A549 (cell line): ENCODE data around the gene SEMA4B. TPM values are rescaled to one million over a fixed set of nuclear protein-coding genes. Genes with fewer than 3 reads are reported as not detected.
A peak's percentile ranks its signal among the peaks of the same experiment; 100 is the strongest.

Experiments
- ATAC-seq, 2 experiments: fragments of 200-7000 bp in 1 of 2; fragments of >200 bp in 1 of 2; cut with Nextera tagmentation in 1 of 2; cut with Tn5 transposase in 1 of 2; 3 replicates each; pipeline versions ENCODE4 v1.8.0 to v1.9.1; 2018 to 2020; ENCODE audit warnings: mild to moderate bottlenecking in 1 of 2, moderate library complexity in 1 of 2
- CTCF ChIA-PET: fragments of 300-600 bp; sonication (Branson Sonifier 250); formaldehyde crosslinking; extraction: SDS; loops from one replicate; lab custom pipeline; 2021; ENCODE audit warnings: antibody characterized with exemption, inconsistent platforms; lab: Yijun Ruan, JAX
- POLR2A ChIA-PET: fragments of 350-600 bp; formaldehyde crosslinking; extraction: SDS; loops from one replicate; lab custom pipeline; 2021; ENCODE audit warnings: antibody characterized with exemption, inconsistent platforms; lab: Yijun Ruan, JAX
- DNase-seq, 2 experiments: peaks; one replicate each; pipeline versions ENCODE4 v3.0.0 to v3.0.0-alpha.2; 2011 to 2016; ENCODE audit warnings: low read depth in 1 of 2, low spot score in 1 of 2
- FAIRE-seq: peaks from 2 replicates; lab custom pipeline; 2011; peaks lifted over from hg19 to GRCh38; lab: Jason Lieb, UNC
- H3K27ac ChIP-seq, 2 experiments: fragments of >200 bp; sonication (Bioruptor Twin); formaldehyde crosslinking; 3 replicates each; pipeline ENCODE4 v1.5.1; 2016 to 2017
- H3K4me1 ChIP-seq: fragments of >200 bp; sonication (Bioruptor Twin); formaldehyde crosslinking; 3 replicates; pipeline ENCODE4 v1.6.1; 2016
- H3K4me2 ChIP-seq: fragments of >200 bp; sonication (Bioruptor Twin); formaldehyde crosslinking; 3 replicates; pipeline ENCODE4 v1.6.1; 2016
- H3K4me3 ChIP-seq: fragments of >200 bp; sonication (Bioruptor Twin); formaldehyde crosslinking; 3 replicates; pipeline ENCODE4 v1.5.1; 2016
- H3K9me3 ChIP-seq: fragments of >200 bp; sonication (Bioruptor Twin); formaldehyde crosslinking; 3 replicates; pipeline ENCODE4 v1.6.1; 2016
- CBX2 ChIP-seq: fragments of 200-600 bp; sonication (generic); IDR thresholded peaks from 2 replicates; pipeline ENCODE4 v1.6.1; 2016; ENCODE audit warnings: low read depth, mild to moderate bottlenecking, borderline replicate concordance
- CEBPB ChIP-seq, 2 experiments: fragments of >200 bp in 1 of 2; sonication (Bioruptor Twin) in 1 of 2; formaldehyde crosslinking in 1 of 2; IDR thresholded peaks; 2 replicates each; pipeline ENCODE4 v1.6.1; 2012 to 2016
- CHD2 ChIP-seq: fragments of 150-350 bp; IDR thresholded peaks from 2 replicates; pipeline ENCODE4 v1.6.1; 2014; ENCODE audit warnings: low read length; ENCODE audit not compliant: partially characterized antibody
- CHD4 ChIP-seq: fragments of 200-600 bp; sonication (generic); IDR thresholded peaks from 2 replicates; pipeline ENCODE4 v1.6.1; 2016; ENCODE audit warnings: antibody characterized with exemption, mild to moderate bottlenecking, borderline replicate concordance
- FOSB ChIP-seq: fragments of 250-450 bp; sonication (Bioruptor Pico); IDR thresholded peaks from 2 replicates; pipeline ENCODE4 v1.5.0; 2020; ENCODE audit warnings: mild to moderate bottlenecking, moderate library complexity
- HMGXB4 ChIP-seq: fragments of 250-450 bp; sonication (Bioruptor Pico); IDR thresholded peaks from 2 replicates; pipeline ENCODE4 v1.5.0; 2021; ENCODE audit warnings: mild to moderate bottlenecking, moderate library complexity, borderline replicate concordance
- KDM5A ChIP-seq: fragments of 200-600 bp; sonication (generic); IDR thresholded peaks from 2 replicates; pipeline ENCODE4 v1.6.1; 2016; ENCODE audit warnings: antibody characterized with exemption, mild to moderate bottlenecking
- MAFK ChIP-seq: fragments of 450-650 bp; IDR thresholded peaks from 2 replicates; pipeline ENCODE4 v1.6.1; 2014; ENCODE audit not compliant: partially characterized antibody
- MYC ChIP-seq: IDR thresholded peaks from 2 replicates; pipeline ENCODE4 v1.6.1; 2012; ENCODE audit warnings: mild to moderate bottlenecking, inconsistent platforms, low read length, improper control_type of control experiment, borderline replicate concordance
- NFE2L2 ChIP-seq: fragments of 150-350 bp; conservative IDR thresholded peaks from 2 replicates; pipeline ENCODE4 v1.6.1; 2014; ENCODE audit warnings: low read length
- NPAS2 ChIP-seq: fragments of 250-450 bp; sonication (Bioruptor Pico); IDR thresholded peaks from 2 replicates; pipeline ENCODE4 v1.8.0; 2022; ENCODE audit warnings: mild to moderate bottlenecking, moderate library complexity, borderline replicate concordance
- POLR2A ChIP-seq: IDR thresholded peaks from 2 replicates; pipeline ENCODE4 v1.6.1; 2012; ENCODE audit warnings: mild to moderate bottlenecking, low read length
- RCOR1 ChIP-seq: fragments of 150-350 bp; IDR thresholded peaks from 2 replicates; pipeline ENCODE4 v1.6.1; 2014; ENCODE audit warnings: antibody characterized with exemption, low read length, low read depth
- SMC3 ChIP-seq: fragments of >200 bp; sonication (Bioruptor Twin); formaldehyde crosslinking; IDR thresholded peaks from 3 replicates; pipeline ENCODE4 v1.6.1; 2018; ENCODE audit warnings: inconsistent platforms
- ZSCAN20 ChIP-seq: fragments of 250-450 bp; sonication (Bioruptor Pico); IDR thresholded peaks from 2 replicates; pipeline ENCODE4 v1.8.0; 2022; ENCODE audit warnings: mild to moderate bottlenecking, moderate library complexity
- WGBS: methylation state at CpG from one replicate; pipeline ENCODE4 v1.1.6; 2017; ENCODE audit errors: missing lambda C conversion rate; 5-methylcytosine and 5-hydroxymethylcytosine counted together
- polyA plus RNA-seq, 4 experiments: library from polyadenylated mRNA; depleted of rRNA in 3 of 4; stranded (reverse); fragments of >200 nt; fragmentation: RNase III in 1 of 4; extraction: RNeasy Plus Mini Kit Qiagen cat#74134 plus additional on column Dnase treatment in 1 of 4; gene quantifications; 2 replicates in 3 of 4; 3 replicates in 1 of 4; pipeline ENCODE4 v1.2.3, GENCODE V29; 2011 to 2017
- TF ChIP-seq, protein P1 (sequence below): fragments of 150-350 bp; IDR thresholded peaks from 2 replicates; pipeline ENCODE4 v1.6.1; 2014; ENCODE audit warnings: low read depth, mild to moderate bottlenecking, low read length
- TF ChIP-seq, protein P2 (sequence below): IDR thresholded peaks from 2 replicates; pipeline ENCODE4 v1.6.1; 2012; ENCODE audit warnings: low read depth, borderline replicate concordance

The SEMA4B gene
- polyA plus RNA-seq, 2 of the 4 experiments (the other 2 are of a cell fraction), result 45.3 to 47.1 TPM

DNA sequence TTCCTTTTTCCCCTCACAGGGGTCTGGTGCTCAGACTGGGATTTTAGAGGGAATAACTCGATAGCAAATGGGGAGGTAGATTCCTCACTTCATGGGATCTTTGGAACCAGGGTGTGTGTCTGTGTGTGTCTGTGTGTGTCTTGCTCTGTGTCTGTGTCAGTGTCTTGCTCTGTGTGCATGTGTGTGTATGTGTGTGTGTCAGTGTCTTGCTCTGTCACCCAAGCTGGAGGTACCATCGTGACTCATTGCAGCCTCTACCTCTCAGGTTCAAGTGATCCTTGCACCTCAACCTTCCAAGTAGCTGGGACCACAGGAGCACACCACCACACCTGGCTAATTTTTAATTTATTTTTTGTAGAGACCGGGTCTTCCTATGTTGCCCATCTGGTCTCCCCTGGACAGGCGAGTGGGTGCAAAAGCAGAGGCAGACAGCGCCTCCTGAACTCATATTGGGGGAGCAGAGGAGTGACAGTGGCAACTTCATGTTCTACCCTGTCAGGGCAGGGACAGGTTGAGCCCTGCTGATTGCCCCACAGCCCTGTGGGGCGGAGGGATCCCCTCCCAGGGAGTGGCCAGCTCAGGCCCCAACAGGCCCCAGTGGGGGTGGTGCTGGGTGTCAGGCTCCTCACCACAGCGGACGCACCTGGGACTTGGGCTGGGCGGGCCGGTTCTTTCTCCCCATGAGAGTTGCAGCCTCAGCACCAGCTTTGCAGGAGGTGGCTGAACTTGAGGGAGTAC is 10.4 kb upstream of the SEMA4B start:
- ATAC-seq, result peak in 1 of 2 experiments; percentile 6; a peak in 3 of 6 replicates
- Histone ChIP-seq H3K4me3 (no peak overlapping the region), H3K4me2 (peak overlapping the region; percentile 61), H3K4me1 (peaks cover 62% of the 10 kb centered on the region), H3K9me3 (no peaks in the 10 kb centered on the region), H3K27ac (peak overlapping the region; percentile 74 to 89)
- no peak for FAIRE-seq
- DNase-seq, result no peak
- WGBS, result 76% methylated on average over 10 of the region's 10 CpGs
- ChIA-PET POLR2A (interaction anchor here (2.2 to 2.4 kb wide), 2 partner anchors 10 to 43 kb away, joined by 7 to 22 read pairs; partner anchors contain the start of genes CIB1, GDPGP1 and SEMA4B), CTCF (interaction anchor here (0.9 to 7.4 kb wide), 10 partner anchors 10 to 458 kb away, joined by 3 to 68 read pairs (median 6); partner anchors contain the start of gene SEMA4B)
- no peak for TF ChIP-seq CEBPB (IDR thresholded peaks at IDR 0.05)
- no peak for TF ChIP-seq FOSB
- no peak for TF ChIP-seq NFE2L2
- no peak for TF ChIP-seq NPAS2 (CRISPR knock-in tag)
- no peak for TF ChIP-seq MYC
- no peak for TF ChIP-seq KDM5A

GRCh38 chr15:90191344-90191687 is 9.8 kb upstream of the SEMA4B start:
- no peaks in the 10 kb centered on the region for H3K9me3 ChIP-seq
- ATAC-seq, result peak in 1 of 2 experiments; percentile 22; a peak in 4 of 6 replicates
- no peak overlapping the region for H3K4me3 ChIP-seq
- TF ChIP-seq POLR2A (no peak), HMGXB4 (CRISPR knock-in tag) (no peak), CBX2 (no peak), FOSB (no peak), MAFK (no peak), CHD4 (no peak), SMC3 (no peak), CEBPB (IDR thresholded peaks at IDR 0.05) (no peak), RCOR1 (no peak), KDM5A (no peak), CHD2 (no peak), ZSCAN20 (CRISPR knock-in tag) (no peak)
- TF ChIP-seq, protein P1, sequence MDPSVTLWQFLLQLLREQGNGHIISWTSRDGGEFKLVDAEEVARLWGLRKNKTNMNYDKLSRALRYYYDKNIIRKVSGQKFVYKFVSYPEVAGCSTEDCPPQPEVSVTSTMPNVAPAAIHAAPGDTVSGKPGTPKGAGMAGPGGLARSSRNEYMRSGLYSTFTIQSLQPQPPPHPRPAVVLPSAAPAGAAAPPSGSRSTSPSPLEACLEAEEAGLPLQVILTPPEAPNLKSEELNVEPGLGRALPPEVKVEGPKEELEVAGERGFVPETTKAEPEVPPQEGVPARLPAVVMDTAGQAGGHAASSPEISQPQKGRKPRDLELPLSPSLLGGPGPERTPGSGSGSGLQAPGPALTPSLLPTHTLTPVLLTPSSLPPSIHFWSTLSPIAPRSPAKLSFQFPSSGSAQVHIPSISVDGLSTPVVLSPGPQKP, result no peak
- TF ChIP-seq, protein P2, sequence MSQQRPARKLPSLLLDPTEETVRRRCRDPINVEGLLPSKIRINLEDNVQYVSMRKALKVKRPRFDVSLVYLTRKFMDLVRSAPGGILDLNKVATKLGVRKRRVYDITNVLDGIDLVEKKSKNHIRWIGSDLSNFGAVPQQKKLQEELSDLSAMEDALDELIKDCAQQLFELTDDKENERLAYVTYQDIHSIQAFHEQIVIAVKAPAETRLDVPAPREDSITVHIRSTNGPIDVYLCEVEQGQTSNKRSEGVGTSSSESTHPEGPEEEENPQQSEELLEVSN, result no peak
- TF ChIP-seq, all 56 proteins: peak for 0
- FAIRE-seq, result no peak
- 88% methylated on average over 3 of the region's 3 CpGs for WGBS
- Histone ChIP-seq H3K4me2 (peak overlapping the region; percentile 61), H3K27ac (peak overlapping the region; percentile 74 to 89), H3K4me1 (peaks cover 58% of the 10 kb centered on the region)
- no peak for DNase-seq
- CTCF ChIA-PET, result interaction anchor here (1.0 to 7.4 kb wide), 10 partner anchors 10 to 220 kb away, joined by 3 to 68 read pairs (median 6); partner anchors contain the start of gene SEMA4B
- POLR2A ChIA-PET, result interaction anchor here (1.2 to 2.4 kb wide), 3 partner anchors 10 to 42 kb away, joined by 3 to 22 read pairs (median 7); partner anchors contain the start of genes CIB1, GDPGP1 and SEMA4B
